CD4-positive, alpha-beta T cell treated with Interleukin-10 for 1 hour (primary cell): ENCODE measurements around the gene TBC1D30.

Experiments
- DNase-seq: peaks from one replicate; pipeline ENCODE4 v3.0.0-alpha.2; 2020

TBC1D30 gene

DNA sequence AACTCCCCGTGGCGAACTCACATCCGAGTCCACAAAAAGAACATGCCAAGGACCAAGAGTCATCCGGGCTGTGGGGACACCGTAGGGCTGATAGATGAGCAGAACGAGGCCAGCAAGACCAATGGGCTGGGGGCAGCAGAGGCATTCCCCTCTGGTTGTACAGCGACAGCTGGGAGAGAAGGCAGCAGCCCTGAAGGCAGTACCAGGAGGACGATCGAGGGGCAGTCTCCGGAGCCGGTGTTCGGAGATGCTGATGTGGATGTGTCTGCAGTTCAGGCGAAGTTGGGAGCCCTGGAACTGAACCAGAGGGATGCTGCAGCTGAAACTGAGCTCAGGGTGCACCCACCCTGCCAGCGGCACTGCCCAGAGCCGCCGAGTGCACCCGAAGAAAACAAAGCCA, 50.7 kb downstream of the TBC1D30 start:
- no peak for DNase-seq

DNA sequence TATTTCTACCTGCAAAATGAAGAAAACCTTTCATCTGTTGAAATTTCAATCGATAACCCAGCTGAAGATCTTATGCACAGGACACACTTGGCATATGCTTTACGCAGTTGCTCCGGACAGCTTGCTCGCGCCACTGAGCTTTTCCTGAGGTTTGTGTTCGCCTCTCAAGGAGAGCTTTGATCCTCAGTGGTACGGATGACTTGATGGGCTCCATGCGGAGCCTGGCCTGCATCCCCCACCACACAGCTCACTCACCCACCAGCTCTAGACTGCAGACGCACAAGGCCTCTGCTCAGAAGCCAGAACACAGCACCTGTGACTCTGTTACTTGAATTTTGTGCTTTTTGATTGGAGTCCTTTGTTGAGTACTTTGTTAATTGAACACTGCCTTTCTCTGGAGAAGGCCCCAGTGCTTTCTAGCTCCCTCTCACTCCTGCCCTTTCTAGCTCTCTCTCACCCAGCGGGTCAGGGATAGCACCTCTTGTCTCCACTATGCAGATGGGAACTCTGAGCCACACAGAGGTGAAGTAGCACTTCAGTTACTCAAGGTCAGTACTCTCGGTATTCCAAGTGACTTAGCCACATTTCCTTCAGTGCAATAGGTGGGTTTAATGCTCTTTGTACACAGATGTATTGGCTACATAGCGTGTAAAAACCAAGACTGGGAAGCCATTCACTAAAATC, 52.1 kb downstream of the TBC1D30 start:
- DNase-seq = no peak

- no peak for DNase-seq
Observed at GRCh38 chr12:64877363-64878004, 53.0 kb downstream of the TBC1D30 start.

DNA sequence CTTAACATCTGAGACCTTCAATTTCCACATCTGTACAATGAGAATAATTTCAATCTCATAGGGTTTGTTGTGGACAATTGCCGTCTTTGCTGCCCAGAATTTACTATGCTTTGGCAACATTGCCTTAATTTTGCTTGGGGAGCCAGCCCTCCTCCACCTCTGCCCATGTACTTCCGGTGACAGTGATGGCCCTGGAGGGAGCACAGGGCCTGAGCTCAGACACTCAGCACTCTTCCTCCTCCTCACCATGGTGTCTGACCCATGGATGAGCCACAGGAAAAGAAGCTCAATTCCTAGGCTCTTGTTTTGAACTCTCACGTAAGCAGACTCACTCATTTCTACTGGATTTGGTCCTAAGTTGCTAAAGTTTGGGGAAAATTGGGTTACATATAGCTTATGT, 58.2 kb downstream of the TBC1D30 start:
- no peak for DNase-seq

DNA sequence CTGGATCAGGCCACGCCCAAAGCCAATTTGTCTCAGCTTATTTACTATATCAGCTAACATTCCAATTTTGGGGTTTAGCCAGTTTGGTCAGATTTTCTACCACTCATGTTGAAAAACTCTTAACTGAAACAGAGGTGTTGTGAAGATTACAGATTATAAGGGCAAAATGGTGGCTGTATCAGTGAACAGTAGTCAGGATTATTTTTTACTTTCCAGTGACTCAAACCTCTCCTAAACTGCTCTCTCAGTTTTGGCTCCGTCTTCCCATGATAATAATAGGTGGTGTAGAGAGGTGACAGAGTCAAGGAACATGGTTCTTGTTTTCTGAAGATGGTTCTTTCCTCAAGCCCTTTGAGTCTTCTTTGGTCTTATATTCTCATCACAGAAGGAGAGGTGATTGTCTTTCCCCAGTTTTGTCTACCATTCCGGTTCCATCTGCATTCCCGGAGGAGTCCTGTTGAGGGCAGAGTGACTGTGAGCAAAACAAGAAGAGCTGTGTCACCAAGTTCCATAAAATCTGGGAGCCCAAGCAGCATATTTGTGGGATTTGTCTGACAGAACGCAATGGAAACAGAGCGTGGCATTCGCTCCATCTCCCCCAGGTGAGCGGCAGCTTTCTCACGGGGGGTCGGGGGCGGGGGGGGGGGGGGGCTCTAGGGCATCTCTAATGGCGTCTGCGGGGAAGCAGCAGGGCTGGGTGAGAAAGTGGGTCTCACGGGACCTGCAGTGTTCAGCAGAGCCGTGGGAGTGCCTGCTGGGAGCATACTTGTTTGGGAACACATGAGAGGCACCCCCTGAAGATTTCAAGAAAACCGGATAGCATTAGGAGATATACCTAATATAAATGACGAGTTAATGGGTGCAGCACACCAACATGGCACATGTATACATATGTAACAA, 59.1 kb downstream of the TBC1D30 start:
- DNase-seq = no peak

DNA sequence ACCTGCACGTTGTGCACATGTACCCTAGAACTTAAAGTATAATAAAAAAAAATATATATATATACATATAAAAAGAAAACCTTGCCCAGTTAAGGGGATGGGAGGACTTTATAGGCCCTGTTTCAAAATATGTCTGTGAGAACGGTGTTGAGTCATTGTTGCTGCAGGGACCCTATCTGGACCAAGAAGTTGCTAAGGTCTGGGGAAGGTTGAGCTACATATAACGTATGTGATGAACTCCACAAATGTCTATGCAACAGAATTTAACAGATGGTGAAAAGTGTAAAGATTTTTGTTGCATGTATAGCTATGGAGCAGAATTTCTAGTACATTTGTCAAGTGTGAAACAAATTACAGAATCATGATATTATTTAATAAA, 59.7 kb downstream of the TBC1D30 start:
- DNase-seq = no peak

GRCh38 chr12:64884728-64885127, 60.3 kb downstream of the TBC1D30 start:
- DNase-seq = no peak

GRCh38 chr12:64889434-64890216, 65.2 kb downstream of the TBC1D30 start:
- no peak for DNase-seq

DNA sequence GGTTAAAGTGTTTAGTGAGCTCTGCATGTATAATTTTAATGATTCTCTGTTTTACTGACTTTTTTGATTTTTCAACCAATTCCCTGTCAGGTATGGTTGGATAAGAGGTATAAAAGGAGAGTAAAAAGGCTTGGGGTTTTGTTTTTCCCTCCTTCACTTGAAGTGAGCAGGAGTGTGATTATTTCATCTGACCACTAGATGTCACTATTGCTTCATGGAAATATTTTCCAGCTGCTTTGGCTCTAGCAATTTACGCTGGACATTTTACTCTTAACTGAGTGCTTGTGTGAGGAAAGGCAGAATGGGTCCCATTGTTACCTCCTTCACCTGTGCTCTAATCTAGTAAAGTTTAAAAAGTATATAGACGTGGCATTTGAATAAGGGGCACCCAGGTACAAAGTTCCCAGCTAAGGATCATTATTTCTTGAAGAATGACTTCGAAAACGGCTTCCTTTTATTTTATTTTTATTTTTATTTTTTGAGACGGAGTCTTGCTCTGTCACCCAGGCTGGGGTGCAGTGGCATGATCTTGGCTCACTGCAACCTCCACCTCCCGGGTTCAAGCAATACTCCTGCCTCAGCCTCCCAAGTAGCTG, 66.5 kb downstream of the TBC1D30 start:
- peak; percentile 58 for DNase-seq

DNA sequence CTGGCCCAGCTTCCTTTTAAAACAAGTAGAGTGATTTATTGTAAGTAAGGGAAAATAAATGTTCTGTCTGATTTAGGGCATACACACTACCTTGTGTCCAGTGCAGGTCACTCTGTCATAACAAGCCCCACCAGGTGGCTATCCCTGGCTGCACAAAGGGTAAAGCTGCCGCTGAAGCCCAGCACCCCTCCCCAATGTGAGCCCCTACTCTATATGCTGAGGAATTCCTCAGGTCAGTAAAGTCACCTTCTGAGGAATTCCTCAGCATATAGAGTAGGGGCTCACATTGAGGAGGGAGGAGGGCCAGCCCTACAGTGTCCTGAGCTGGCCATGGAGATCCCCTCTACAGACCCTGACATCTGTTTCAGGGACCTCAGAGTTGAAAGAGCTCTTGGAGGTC, 67.2 kb downstream of the TBC1D30 start:
- no peak for DNase-seq

- DNase-seq = no peak
Observed at GRCh38 chr12:64892561-64892960, 68.1 kb downstream of the TBC1D30 start.

DNA sequence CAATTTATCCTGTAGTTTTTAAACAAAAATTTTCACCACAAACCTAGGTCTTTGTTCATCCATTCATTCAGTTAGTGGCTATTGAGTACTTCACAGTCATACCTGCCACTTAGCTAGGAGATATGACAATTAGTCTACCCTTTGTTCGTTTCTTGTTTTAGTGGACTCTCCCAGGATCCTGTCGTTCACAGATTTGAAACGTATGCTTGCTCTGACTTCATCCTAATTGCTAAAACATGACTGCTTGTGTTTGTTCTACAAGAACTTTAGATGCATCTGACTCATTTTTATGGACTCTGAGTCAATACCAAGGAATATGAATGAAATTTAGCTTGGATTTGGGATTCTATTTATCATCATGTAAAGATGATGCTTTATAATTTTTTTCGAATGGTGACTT, 69.5 kb downstream of the TBC1D30 start:
- DNase-seq = no peak

DNA sequence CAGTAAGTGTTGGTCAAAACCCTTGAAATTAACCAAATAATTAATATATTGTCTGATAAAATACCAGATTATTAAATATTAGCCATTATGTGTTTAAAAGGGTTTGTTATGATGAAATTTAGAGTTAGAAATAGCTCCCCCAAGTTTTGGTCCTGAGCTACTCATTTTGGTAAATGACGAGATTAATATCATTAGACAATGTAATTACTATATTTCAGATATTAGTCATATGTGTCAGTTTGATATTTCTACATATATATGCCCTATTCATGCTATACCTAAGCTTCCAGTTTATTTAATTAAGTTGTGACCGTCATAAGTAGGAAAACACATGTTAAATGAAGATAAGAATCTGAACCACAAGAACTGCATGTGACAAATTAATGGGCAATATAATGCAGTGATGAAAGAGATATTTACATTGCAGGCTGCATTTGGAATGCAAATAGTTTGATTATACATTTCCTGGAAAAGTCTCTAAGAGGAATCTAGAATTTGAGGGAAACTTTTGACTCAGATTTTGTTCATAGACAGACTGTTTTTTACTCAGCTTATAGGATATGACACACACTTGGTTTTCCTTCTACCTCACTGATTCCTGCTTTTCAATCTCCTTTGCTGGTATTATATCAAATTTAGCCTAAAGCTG, 70.5 kb downstream of the TBC1D30 start:
- DNase-seq = no peak

DNA sequence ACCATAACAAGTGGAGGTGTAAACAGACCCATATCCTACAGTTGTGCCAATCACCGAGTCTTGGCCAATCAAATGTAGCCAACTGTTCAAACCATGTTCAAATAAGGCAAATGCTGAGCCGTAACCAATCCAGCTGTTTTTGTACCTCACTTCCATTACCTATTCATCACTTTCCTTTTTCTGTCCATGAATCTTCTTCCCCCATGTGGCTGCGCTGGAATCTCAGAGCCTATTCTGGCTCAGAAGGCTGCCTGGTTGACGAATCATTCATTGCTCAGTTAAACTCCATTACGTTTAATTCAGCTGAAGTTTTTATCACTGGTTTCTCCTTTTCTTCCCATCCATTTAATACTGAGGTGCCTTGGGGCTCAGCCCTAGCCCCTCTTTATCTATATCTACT, 71.1 kb downstream of the TBC1D30 start:
- no peak for DNase-seq

DNA sequence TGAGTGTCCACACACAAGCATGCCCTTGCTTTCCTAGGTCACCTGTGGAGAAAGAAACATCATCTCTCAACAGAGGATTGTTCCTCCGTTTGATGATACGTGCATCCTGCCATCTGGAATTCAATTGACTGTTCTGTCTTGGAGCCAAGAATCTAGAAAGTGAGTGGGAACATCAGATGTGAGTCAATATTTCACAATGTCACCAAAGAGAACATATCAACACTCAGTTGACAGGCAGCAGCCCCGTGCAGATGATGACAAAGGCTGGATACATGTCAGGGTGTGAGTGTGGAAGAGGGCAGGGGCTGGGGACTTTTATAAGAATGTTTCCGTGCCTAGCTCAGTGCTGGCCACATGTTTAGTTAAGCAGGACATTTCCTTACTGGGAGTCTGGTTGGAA, 76.1 kb downstream of the TBC1D30 start:
- DNase-seq = no peak

DNA sequence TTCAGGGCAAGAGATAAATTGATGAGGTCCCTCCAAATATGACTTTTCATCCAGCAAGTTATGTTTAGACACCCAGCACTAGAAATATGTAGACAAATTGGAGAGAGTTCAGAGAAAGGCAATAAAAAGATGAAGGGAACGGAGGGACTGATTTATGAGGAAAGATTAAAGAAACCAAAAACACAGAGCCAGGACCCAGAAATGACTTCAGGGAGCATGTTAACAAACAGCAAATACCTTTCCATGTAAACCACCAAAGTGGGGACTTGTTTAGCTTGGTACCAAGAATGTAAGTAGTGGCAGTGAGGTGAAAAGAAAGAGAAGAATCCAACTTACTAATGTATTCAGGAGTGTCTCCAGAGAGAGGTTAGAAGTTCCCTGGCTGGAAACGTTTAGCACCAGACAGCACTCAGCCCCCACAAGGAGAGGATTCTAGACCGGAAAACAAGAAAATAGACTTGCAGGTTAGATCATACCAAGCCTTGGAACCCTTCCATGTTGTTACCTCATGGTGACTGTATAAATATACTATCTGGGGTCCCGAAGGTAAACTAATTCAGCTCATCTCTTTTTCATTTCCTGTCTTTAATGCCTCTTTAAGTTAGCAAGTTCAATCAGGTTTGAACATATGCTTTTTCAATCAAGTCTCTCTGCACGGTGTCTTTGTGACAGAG, 79.2 kb downstream of the TBC1D30 start:
- DNase-seq = no peak

DNA sequence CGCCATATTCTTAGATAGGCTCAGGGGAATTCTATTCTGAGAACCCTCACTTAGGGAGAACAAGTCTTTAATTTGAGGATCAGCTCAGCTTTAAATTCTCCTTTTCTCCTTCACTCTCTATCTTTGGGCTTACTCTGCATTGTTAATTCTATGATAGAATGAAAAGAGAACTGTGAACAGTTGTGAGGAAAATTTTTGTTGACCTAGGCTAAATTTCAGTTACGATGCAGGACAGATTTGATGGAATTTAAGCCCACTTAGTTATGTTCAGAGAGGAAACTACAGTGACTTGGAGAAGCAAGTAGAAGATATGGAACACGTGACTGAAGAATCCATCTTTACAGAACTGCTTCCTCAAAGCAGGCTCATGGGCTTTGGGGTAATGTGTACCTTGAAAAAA, 82.7 kb downstream of the TBC1D30 start:
- no peak for DNase-seq

DNA sequence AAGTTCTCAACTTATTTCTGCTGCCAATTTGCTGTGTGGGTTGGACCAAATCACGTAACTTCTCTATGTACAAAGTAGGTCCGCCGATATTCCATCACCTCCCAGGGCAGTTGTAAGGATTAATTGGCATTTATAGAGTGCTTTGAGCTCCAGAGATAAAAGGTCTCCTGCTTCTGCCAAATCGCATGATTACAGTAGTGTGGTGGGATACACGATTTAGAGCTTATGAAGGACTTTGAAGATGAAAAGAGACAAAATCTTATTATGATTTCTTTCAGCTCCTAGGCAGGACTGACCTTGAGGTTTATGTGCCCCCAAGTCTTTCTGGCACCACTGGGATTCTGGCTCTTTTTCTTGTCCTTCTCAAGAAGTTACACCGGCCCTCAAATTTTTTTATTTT, 84.7 kb downstream of the TBC1D30 start:
- DNase-seq = no peak

- DNase-seq = no peak
Observed at GRCh38 chr12:64911081-64911480, 86.6 kb downstream of the TBC1D30 start.

- DNase-seq = no peak
Observed at GRCh38 chr12:64911912-64912311, 87.5 kb downstream of the TBC1D30 start.

DNA sequence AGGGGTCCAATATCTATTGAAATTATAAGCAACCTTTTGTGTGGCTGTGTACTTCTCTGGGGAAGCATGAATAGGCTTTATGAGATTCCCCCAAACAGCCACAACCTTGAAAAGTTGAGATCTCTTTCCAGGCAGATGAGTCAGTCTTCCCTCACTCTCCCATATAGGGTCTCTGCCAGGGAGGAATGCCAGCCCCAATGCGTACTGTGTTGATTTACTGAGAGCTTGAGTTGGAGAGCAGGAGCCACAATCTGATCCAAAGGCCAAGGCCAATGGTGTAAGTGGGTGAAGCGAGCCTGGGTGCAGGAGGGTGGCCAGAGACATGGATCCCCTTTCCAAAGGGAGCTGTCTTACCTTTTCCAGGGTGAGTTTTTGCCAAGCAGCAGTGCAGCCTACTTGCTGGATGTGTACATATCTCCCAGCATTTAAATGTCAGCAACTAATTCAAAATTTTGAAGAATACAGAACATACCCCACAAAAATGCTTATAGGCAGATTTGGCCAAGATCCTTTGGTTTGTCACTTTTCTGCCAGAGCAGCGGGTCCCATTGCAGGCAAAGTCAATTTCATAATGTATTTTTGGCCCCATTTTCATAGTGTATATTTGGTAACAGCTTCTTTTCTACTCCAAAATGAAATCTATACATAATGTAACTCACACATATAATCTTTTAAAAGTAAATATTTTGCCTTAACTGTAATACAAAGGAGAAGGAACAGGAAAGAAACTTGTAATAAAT, 88.2 kb downstream of the TBC1D30 start:
- no peak for DNase-seq
